ENCODE measurements around the gene PTPN3. TPM values are rescaled to one million over a fixed set of nuclear protein-coding genes. Genes with fewer than 3 reads are reported as not detected.

PTPN3 gene
- total RNA-seq, 2 experiments from 2014 or later = not detected

DNA sequence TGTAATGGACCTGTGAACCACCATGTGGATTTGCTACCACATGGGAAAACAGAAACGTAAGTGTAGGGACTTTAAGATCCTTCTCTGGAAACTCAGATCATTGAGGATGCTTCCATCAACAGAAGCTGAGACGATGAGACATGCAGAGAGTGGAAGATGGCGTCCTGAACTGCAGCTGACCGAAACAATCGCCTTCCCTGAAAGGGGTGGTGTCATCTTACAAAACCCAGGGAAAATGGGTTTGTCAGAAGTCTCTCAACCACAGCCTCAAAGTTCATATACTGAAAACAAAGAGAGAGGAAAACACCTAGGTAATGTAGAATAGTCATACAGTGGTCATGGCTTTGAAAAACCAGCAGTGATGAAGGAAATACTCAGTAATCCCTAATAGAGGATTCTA is 6.6 kb upstream of the PTPN3 start:
- no peaks in the 10 kb centered on the region for H3K9me2 ChIP-seq (ENCODE audit: insufficient read depth, low read length)

DNA sequence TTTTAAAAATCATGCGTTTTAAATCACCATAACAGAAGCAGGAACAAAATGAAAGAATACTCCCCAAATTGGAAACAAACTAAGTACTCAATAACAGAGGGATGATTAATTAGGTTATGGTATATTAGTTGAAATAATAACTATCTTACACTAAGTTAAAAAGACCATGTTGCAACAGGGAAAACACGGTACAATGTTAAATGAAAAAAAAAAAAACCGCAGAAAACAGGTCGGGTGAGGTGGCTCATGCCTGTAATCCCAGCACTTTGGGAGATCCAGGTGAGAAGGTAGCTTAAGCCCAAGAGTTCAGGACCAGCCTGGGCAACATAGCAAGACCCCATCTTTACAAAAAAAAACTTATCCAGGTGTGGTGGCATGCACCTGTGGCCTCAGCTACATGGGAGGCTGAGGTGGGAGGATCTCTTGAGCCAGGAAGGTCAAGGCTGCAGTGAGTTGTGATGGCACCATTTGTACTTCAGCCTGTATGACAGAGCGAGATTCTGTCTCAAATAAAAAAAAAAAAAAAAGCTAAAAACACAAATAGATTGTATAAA is 2.4 kb upstream of the PTPN3 start:
- Histone ChIP-seq H3K27ac (ENCODE audit: low read depth, low read length, poor library complexity, severe bottlenecking) (no peak overlapping the region), H3K9me2 (ENCODE audit: insufficient read depth, low read length) (no peaks in the 10 kb centered on the region), H4K20me1 (ENCODE audit: insufficient read depth, low read length) (no peaks in the 10 kb centered on the region), H3K36me3 (ENCODE audit: insufficient read depth, low read length) (no peaks in the 10 kb centered on the region), H2AFZ (ENCODE audit: low read length) (no peak overlapping the region), H3K79me2 (ENCODE audit: insufficient read depth, low read depth, low read length) (no peaks in the 10 kb centered on the region), H3K4me3 (ENCODE audit: low read depth, low read length, poor library complexity, severe bottlenecking) (no peak overlapping the region), H3K4me1 (ENCODE audit: insufficient read depth, low read length, poor library complexity, severe bottlenecking) (no peaks in the 10 kb centered on the region), H3K4me2 (ENCODE audit: low read length) (no peak overlapping the region), H3K9me3 (ENCODE audit: low read length) (no peaks in the 10 kb centered on the region)
- intact Hi-C loops (cut with micrococcal nuclease; ENCODE audit: unreplicated experiment) = no loop called here
- BruUV-seq (replicated peaks) = no TSS peak
- TF ChIP-seq CTCF (conservative IDR thresholded peaks at IDR 0.05; ENCODE audit: low read length) (no peak), EZH2phosphoT487 (IDR thresholded peaks at IDR 0.05; ENCODE audit: borderline replicate concordance, low read depth, low read length) (no peak)
- CTCF ChIA-PET (ENCODE audit: unreplicated experiment) = no interaction called here
- DNase-seq (ENCODE audit: low spot score) = no peak
- POLR2A ChIA-PET = no interaction called here

More for the DNA sequence above, 6.6 kb upstream of the PTPN3 start:
- no peak overlapping the region for H3K27ac ChIP-seq (ENCODE audit: low read depth, low read length, poor library complexity, severe bottlenecking)
- ChIA-PET CTCF (ENCODE audit: unreplicated experiment) (no interaction called here), POLR2A (no interaction called here)
- no peak overlapping the region for H3K4me2 ChIP-seq (ENCODE audit: low read length)
- no peak for TF ChIP-seq EZH2phosphoT487 (IDR thresholded peaks at IDR 0.05; ENCODE audit: borderline replicate concordance, low read depth, low read length)
- TF ChIP-seq CTCF (conservative IDR thresholded peaks at IDR 0.05; ENCODE audit: low read length) = no peak
- H3K36me3 ChIP-seq (ENCODE audit: insufficient read depth, low read length) = no peaks in the 10 kb centered on the region
- no peak overlapping the region for H2AFZ ChIP-seq (ENCODE audit: low read length)
- H3K9me3 ChIP-seq (ENCODE audit: low read length) = no peaks in the 10 kb centered on the region
- intact Hi-C loops (cut with micrococcal nuclease; ENCODE audit: unreplicated experiment) = no loop called here
- no peak overlapping the region for H3K4me3 ChIP-seq (ENCODE audit: low read depth, low read length, poor library complexity, severe bottlenecking)
- H3K79me2 ChIP-seq (ENCODE audit: insufficient read depth, low read depth, low read length) = no peaks in the 10 kb centered on the region
- no peaks in the 10 kb centered on the region for H3K4me1 ChIP-seq (ENCODE audit: insufficient read depth, low read length, poor library complexity, severe bottlenecking)
- H4K20me1 ChIP-seq (ENCODE audit: insufficient read depth, low read length) = no peaks in the 10 kb centered on the region
- no peak for DNase-seq (ENCODE audit: low spot score)
- BruUV-seq (replicated peaks) = no TSS peak

- DNase-seq (ENCODE audit: low spot score) = no peak
- no TSS peak for BruUV-seq (replicated peaks)
- CTCF ChIA-PET (ENCODE audit: unreplicated experiment) = no interaction called here
These were observed 1.7 kb upstream of the PTPN3 start for GRCh38 chr9:109499631-109500410.

More at GRCh38 chr9:109499631-109500410, 1.7 kb upstream of the PTPN3 start:
- Histone ChIP-seq H3K4me2 (ENCODE audit: low read length) (no peak overlapping the region), H3K36me3 (ENCODE audit: insufficient read depth, low read length) (no peaks in the 10 kb centered on the region), H3K9me2 (ENCODE audit: insufficient read depth, low read length) (no peaks in the 10 kb centered on the region), H3K9me3 (ENCODE audit: low read length) (no peaks in the 10 kb centered on the region), H3K4me3 (ENCODE audit: low read depth, low read length, poor library complexity, severe bottlenecking) (no peak overlapping the region), H4K20me1 (ENCODE audit: insufficient read depth, low read length) (no peaks in the 10 kb centered on the region), H3K4me1 (ENCODE audit: insufficient read depth, low read length, poor library complexity, severe bottlenecking) (no peaks in the 10 kb centered on the region), H3K79me2 (ENCODE audit: insufficient read depth, low read depth, low read length) (no peaks in the 10 kb centered on the region), H2AFZ (ENCODE audit: low read length) (no peak overlapping the region), H3K27ac (ENCODE audit: low read depth, low read length, poor library complexity, severe bottlenecking) (no peak overlapping the region)
- intact Hi-C loops (cut with micrococcal nuclease; ENCODE audit: unreplicated experiment) = no loop called here
- TF ChIP-seq CTCF (conservative IDR thresholded peaks at IDR 0.05; ENCODE audit: low read length) = no peak
- TF ChIP-seq EZH2phosphoT487 (IDR thresholded peaks at IDR 0.05; ENCODE audit: borderline replicate concordance, low read depth, low read length) = no peak
- POLR2A ChIA-PET = interaction anchor here (0.6 to 0.7 kb wide), 2 partner anchors 9 to 178 kb away, joined by 3 to 4 read pairs; no protein-coding TSS in a partner anchor
